Stimulated activated CD4-positive, alpha-beta T cell treated with anti-CD3 and anti-CD28 coated beads, Interleukin-2, amount 100 ng/mL, for 48 hours (primary cell): ENCODE data around the gene CAV2.
A peak's percentile ranks its signal among the peaks of the same experiment; 100 is the strongest.

ENCODE experiments used
- DNase-seq, 2 donors: peaks; one replicate each; pipeline ENCODE4 v3.0.0-alpha.2; 2020

Gene CAV2

GRCh38 chr7:116525298-116525912 lies 25.9 kb downstream of the CAV2 start:
- DNase-seq = no peak

GRCh38 chr7:116525913-116526861 lies 26.6 kb downstream of the CAV2 start:
- DNase-seq = peak; percentile 42 to 50

DNA sequence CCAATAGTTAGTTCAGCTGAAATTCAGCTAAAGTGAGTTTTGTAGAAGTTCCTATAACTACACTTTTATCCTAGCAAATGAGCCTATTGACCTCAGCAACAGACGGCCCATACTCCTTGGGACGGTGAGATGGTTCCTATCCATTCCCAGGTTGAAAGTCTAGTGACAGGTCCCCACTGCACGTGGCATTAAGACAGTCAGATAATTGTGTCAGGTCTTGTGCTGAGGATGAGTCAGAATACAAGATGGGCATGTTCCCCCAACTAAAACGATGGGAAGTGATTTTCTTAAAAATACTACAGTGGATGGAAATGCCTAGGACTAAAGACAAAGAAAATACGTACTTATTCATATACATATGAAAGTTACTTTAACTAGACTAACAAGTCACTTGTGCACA lies 27.4 kb downstream of the CAV2 start:
- no peak for DNase-seq

GRCh38 chr7:116527521-116527920 lies 28.0 kb downstream of the CAV2 start:
- no peak for DNase-seq

DNA sequence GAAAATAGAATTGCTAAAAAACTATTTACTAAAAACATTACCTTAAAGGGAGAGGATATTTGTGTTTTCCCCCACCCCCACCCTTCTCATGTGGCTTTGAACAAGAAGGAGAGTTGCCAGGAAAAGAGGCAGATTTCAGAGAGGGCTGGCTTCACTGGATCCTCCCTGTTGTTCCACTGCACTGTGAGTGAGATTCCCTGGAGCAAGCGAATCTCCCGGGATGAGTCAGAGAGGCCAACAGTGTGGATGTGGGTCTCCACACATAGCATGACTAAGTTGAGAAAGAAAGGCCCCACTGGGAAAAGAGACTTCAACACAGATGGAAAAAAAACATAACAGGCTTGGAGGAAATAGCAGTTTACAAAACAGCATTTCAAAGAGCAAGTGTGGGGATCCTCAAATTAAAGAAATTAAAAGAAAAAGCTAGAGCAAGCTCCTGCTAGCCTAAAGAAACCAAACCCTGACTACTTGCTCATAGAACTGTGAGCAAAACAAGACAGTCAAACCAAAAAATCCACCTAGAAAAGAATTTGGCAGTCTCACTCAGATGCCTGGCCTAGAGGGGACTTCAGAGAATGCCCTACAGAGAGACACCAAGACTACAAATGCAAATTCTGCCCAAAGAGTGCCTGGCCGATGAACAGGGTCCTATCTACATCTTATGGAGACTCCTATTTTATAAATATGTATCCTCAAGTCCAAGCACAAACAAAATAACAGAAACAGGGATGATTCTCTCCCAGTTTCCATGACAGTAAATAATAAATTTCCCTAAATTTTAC lies 28.7 kb downstream of the CAV2 start:
- DNase-seq = no peak

DNA sequence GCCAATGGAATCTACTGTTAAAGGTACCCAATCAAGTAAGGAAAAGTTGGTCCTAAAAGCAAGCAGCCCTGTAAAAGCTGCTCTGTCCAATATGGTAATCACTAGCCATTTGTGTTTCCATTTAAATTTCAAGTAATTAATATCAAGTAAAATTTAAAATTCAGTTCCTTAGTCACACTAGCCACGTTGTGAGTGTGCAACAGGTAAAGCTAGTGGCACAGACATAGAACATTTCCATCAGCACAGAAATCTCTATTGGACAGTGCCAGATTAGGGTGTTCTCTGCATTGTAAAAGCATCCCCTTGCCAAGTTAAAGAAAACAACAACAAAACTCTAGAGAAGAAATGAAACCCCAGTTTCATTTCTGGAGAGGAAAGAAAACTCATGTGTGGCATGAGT lies 29.7 kb downstream of the CAV2 start:
- DNase-seq = no peak

DNA sequence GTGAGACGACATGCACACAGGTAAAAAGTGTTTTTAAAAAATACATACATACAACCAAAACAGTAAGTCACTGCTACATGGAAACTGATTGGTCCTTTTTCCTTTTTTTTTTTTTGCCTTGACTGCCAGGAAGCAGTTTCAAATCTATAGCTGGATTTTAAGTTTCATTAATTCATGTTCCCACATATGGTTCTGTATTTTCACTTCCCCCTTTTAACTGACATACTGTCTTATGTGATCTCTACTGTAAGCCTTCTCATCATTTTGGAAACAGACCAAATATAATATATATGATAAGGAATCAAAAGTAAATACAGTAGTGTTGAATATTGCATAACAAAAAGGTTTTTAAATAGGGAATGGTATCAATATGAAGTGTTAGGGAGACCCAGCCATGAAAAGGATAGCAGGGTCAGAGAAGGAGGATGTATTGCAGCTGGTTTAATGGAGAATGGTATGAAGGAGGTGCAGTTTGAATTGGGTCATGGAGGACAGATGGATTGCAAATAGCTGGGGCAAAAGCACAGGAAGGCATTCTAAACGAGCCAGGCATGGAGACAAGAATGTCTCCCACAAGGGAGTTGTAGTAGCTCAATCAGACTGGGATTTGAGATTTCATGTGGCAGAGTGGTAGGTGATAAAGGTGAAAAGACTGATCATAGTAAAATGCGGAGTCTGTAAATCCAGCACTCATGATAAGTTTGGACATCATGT lies 30.7 kb downstream of the CAV2 start:
- DNase-seq = no peak

- DNase-seq = no peak
These were observed 32.7 kb downstream of the CAV2 start for GRCh38 chr7:116532102-116532688.

DNA sequence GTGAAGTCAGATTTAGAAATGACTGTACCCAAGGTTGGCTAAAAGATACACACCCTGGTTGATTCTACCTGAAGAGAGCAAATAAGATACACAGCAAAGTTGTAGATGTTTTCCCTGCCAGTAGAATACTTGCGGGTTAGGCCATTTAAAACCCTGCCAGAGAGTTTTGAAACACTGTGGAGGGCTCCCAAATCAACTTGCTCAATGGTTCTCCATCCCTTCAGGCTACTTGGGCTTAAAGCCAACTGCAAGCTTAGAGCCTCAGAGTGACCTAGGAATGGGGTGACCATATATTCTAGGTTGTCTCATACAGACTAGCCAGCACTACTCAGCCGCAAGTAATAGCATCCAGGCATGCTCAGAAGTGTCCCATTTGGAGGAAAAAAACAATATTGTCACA lies 35.3 kb downstream of the CAV2 start:
- no peak for DNase-seq

- DNase-seq = no peak
These were observed 35.9 kb downstream of the CAV2 start for GRCh38 chr7:116535416-116535815.

DNA sequence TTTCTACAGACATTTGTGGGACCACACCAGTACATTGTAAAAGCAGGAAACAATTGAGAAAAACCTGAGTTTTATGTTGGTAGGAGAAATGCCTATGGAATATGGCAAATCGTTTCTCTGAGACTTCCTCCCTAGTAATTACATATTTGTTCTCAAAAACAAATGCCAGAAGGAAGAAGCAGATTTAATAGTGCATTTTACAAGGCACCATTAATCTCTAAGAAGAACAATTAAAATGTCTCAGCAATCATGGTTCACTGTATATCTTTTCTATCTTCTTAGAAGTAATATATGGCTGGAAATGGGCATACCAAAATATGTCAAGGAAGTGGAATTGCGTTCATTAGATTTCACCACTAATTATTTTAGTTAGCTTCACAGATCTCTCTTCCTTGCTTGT lies 38.6 kb downstream of the CAV2 start:
- DNase-seq = no peak

GRCh38 chr7:116539879-116540278 lies 40.3 kb downstream of the CAV2 start:
- DNase-seq = no peak

GRCh38 chr7:116540743-116541142 lies 41.2 kb downstream of the CAV2 start:
- no peak for DNase-seq

GRCh38 chr7:116541951-116542350 lies 42.4 kb downstream of the CAV2 start:
- DNase-seq = no peak

DNA sequence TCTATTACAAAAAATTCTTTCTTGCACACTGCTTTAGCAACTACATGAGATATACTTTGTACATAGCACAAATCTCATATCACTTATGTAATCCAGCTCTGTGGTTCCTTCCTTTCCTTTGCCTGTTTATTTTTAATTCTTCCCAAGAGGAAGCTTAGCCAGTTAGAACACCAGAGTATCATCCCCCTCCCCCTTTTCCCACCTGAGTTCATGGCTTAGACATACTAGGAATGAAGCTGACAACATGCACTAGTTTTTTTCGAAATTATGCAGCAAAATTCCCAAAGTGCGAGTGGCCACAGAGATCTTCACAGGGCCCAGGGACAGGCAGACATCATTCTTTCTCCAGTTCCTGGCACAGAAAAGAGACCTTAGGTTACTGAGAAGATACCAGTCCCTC lies 43.1 kb downstream of the CAV2 start:
- DNase-seq = no peak

DNA sequence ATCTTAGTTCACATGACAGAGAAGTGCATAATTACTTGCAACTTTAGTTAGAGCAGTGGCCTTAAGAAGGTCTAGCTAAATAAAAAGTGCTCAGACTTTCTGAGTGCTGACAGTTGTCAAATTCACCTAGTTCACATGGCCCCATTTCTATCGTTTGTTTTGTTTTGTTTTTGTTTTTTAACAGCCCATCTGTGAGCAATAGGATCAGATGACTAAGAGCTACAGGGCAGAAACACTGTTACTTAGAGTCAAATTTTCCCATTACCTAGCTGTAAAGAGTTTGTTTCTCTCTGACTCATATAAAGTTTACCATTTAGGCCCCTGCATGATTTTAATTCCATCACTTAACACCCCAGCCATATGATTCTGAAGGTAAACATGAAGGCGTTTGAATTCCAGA lies 44.1 kb downstream of the CAV2 start:
- DNase-seq = no peak

GRCh38 chr7:116544487-116544886 lies 44.9 kb downstream of the CAV2 start:
- DNase-seq = no peak

- no peak for DNase-seq
These were observed 46.0 kb downstream of the CAV2 start for GRCh38 chr7:116545411-116545993.

GRCh38 chr7:116546054-116546453 lies 46.5 kb downstream of the CAV2 start:
- DNase-seq = no peak

DNA sequence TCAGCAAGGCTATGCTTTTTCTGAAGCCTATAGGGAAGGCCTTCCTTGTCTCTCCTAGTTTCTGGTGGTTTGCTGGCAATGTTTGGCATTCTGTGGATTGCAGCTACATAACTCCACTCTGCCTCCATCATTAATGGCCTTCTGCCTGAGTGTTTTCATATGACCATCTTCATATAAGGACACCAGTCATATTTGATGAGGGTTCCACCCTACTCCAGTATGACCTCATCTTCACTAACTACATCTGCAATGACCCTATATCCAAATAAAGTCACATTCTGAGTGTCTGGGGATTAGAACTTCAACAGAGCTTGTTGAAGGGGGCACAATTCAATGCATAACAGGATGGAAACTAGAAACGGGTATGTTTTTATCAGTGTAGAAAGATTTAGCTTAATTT lies 47.4 kb downstream of the CAV2 start:
- DNase-seq = no peak

DNA sequence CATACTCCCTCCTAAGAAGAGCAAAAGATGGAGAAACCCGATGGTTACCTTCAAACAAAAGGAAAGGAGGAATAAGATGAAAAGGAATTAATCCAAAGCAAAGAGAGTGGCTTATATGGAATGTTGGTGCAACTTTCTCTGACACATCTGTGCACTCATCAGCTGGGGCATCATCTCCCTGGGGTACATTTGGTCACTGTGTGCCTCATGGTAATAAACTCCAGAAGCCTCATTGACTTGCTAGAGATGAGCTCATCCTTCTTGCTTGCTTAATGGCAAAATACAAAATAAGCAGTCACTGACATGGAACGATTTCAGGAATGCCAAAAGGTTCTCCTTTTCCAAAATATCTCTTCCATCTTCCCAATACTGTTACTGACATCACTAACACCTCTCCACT lies 47.8 kb downstream of the CAV2 start:
- DNase-seq = no peak

- no peak for DNase-seq
These were observed 49.0 kb downstream of the CAV2 start for GRCh38 chr7:116548506-116548905.
